IgD-negative memory B cell (primary cell): ENCODE measurements around the gene KAT2B. TPM values are rescaled to one million over a fixed set of nuclear protein-coding genes. Genes with fewer than 3 reads are reported as not detected.
A peak's percentile ranks its signal among the peaks of the same experiment; 100 is the strongest.
"Not testable (repeated sequence)": the region's sequence is repeated elsewhere in the genome, so short reads cannot be mapped to it uniquely, and the experiment has no call there.

Experiments used
- H3K27ac Mint-ChIP-seq, 3 donors: one replicate each; pipeline ENCODE4 v1.8.0; 2020 to 2022; ENCODE audit warnings: mild to moderate bottlenecking in 3 of 3, mixed read lengths in 3 of 3, moderate library complexity in 1 of 3
- H3K27me3 Mint-ChIP-seq: one replicate; pipeline ENCODE4 v1.8.0; 2021; ENCODE audit warnings: mixed read lengths
- H3K36me3 Mint-ChIP-seq: one replicate; pipeline ENCODE4 v1.8.0; 2020; ENCODE audit warnings: mild to moderate bottlenecking, mixed read lengths
- H3K4me1 Mint-ChIP-seq, 3 donors: one replicate each; pipeline ENCODE4 v1.8.0; 2020 to 2022; ENCODE audit warnings: mixed read lengths in 3 of 3, mild to moderate bottlenecking in 1 of 3
- H3K4me3 Mint-ChIP-seq, 4 donors: one replicate each; pipeline ENCODE4 v1.8.0; 2020 to 2022; ENCODE audit warnings: mild to moderate bottlenecking in 4 of 4, mixed read lengths in 4 of 4, moderate library complexity in 3 of 4
- H3K9me3 Mint-ChIP-seq, 3 donors: one replicate each; pipeline ENCODE4 v1.8.0; 2020 to 2021; ENCODE audit warnings: mixed read lengths in 3 of 3, mild to moderate bottlenecking in 1 of 3
- polyA plus RNA-seq: library from polyadenylated mRNA; unstranded; fragments of 300-500 nt; fragmentation: Illumina TruSeq; gene quantifications from one replicate; pipeline ENCODE4 v1.2.3, GENCODE V29; 2021

Gene KAT2B
- polyA plus RNA-seq, 1 donor from 2014 or later = 4.8 TPM

DNA sequence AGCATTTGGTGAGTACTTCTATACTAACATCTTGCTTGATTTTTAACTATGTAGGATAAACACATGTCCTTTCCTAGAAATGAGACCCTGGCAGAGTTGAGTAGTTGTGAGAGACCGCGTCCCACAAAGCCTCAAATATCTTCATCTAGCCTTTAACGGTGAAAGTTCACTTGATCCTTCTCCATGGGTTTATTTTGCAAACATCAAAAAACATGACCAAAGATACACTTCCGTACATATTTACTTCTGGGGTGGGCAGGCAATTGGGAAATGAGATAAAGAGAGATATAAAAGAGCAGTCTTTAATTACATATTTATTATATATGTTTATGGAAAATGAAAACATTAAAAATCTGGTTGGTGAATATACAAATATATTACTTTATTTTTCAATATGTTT is 5.2 kb upstream of the KAT2B start:
- Mint-ChIP-seq H3K4me1 (peaks cover 7 to 9% (median 8%) of the 10 kb centered on the region in 3 donors), H3K9me3 (no peaks in the 10 kb centered on the region), H3K27ac (peak overlapping the region in 1 of 3 donors; percentile 8), H3K36me3 (no peaks in the 10 kb centered on the region), H3K27me3 (no peaks in the 10 kb centered on the region), H3K4me3 (peak overlapping the region in 2 of 4 donors; percentile 1 to 13)

DNA sequence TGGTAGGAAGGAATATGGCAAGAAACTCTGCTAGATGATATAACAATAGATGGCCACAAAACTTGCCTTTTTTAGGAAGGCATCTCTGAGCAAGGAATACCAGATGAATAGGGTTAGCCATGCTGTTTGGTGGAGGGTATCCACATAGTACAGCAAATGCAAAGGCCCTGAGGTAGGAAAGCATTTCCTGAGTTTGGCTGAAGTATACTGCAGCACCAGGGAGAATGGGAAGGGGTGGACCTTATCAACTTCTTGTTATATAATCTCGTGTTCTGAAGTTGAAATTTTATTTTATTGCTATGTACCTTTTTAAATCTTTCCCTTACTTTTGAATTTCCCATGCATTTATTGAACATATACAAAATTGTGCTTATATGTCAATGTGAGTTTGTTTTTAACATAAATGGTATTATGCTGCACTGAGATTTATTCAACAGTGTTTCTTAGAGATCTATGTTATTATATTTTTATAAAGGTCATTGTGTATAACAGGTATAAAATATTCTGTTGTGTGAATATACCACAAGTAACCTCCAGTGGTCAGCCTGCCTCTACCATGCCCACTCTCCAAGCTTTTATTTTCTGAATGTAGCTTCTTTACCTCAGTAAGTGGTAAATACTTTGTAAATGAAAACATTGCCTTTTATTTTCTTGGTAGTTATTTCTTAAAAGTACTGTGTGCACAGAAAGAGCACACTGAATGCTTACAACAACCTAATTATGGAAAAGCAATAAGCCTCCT is 2.8 kb upstream of the KAT2B start:
- H3K27ac Mint-ChIP-seq = no peak overlapping the region
- peak overlapping the region in 1 of 4 donors; percentile 90 for H3K4me3 Mint-ChIP-seq
- H3K4me1 Mint-ChIP-seq = peaks cover 15 to 24% (median 18%) of the 10 kb centered on the region in 3 donors
- H3K9me3 Mint-ChIP-seq = no peaks in the 10 kb centered on the region
- no peaks in the 10 kb centered on the region for H3K36me3 Mint-ChIP-seq
- H3K27me3 Mint-ChIP-seq = no peaks in the 10 kb centered on the region

DNA sequence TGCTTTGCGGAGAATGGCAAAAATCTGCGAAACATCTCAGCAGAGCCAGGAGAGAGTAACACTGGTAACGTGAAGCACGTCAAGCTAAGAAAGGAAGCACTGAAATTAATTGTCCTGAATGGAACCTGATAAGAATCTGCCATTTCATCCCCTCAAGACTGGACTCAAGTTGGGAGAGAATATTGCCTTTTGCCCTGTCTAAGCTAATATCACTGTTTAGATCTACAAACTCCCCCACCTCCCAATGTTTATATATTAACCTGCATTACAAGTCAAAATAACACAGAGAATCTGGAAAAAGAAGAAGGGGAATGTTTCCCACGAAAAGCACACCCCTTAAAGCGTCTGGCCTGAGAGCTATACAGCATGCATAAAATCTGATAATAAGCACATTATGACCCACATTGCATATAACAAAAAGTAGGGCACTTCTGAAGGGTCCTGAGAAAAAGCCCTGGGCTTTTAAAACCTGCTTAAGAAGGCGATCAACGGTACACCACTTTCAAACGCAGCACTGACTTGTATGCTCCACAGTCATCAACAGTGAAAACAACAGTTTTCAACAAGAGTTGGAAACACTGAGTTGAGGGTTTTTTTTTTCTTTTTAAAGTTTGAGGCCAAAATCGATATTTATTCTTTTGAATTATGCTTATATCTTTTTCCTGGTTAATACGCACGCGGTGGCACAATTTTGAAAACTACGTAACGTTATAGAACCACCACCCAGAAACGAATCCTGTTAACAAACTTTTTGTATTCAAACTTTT is 1.4 kb upstream of the KAT2B start:
- no peaks in the 10 kb centered on the region for H3K9me3 Mint-ChIP-seq

DNA sequence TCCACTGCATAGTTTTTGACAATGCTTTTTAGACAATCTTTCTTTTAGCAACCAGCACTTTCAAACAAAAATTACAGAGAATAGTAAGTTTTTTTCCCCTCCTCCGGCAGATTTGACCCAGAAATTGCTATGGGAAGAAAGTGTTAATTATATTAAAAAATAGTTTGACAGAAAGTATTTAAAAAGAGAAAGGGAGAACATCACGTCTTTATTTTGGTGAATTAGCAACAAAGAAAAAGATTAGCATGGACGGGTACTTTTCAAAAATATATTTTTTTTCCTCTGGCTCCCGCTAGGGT is 831 bp upstream of the KAT2B start:
- H3K4me3 Mint-ChIP-seq = peak overlapping the region; percentile 85 to 97 (median 90)
- no peaks in the 10 kb centered on the region for H3K27me3 Mint-ChIP-seq
- H3K9me3 Mint-ChIP-seq = no peaks in the 10 kb centered on the region
- no peaks in the 10 kb centered on the region for H3K36me3 Mint-ChIP-seq
- peaks cover 28 to 35% (median 30%) of the 10 kb centered on the region in 3 donors for H3K4me1 Mint-ChIP-seq
- H3K27ac Mint-ChIP-seq = peak overlapping the region; percentile 76 to 98 (median 88)

More for the DNA sequence above, 1.4 kb upstream of the KAT2B start:
- Mint-ChIP-seq H3K36me3 (no peaks in the 10 kb centered on the region), H3K27me3 (no peaks in the 10 kb centered on the region), H3K4me3 (peak overlapping the region; percentile 85 to 97 (median 90)), H3K4me1 (peaks cover 24 to 33% (median 28%) of the 10 kb centered on the region in 3 donors), H3K27ac (peak overlapping the region; percentile 76 to 98 (median 88))

DNA sequence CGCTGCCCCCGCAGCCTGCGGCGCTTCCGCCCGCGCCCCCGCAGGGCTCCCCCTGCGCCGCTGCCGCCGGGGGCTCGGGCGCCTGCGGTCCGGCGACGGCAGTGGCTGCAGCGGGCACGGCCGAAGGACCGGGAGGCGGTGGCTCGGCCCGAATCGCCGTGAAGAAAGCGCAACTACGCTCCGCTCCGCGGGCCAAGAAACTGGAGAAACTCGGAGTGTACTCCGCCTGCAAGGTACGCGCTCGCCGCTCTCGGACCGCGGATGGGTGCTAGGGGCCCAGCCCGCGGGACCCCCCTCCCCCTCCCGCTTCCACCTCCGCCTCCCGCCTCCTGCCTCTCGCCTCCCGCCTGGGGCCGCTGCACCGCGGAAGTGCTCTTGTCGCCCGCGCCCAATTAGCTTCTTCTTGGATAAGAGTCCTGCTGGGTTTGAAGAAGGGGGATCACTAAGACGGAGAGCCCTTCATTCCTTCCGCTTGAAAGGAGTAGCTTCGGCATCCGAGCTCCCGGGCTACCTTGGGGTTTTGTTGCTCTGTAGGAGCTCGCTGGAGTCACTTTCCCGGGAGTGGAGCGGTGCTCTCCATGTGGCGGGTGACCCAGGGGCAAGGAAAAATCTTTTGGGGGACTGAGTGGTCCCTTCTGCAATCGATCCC is 426 bp downstream of the KAT2B start:
- H3K4me3 Mint-ChIP-seq = peak overlapping the region; percentile 96 to 100 (median 98)
- H3K4me1 Mint-ChIP-seq = peaks cover 31 to 35% (median 32%) of the 10 kb centered on the region in 3 donors

DNA sequence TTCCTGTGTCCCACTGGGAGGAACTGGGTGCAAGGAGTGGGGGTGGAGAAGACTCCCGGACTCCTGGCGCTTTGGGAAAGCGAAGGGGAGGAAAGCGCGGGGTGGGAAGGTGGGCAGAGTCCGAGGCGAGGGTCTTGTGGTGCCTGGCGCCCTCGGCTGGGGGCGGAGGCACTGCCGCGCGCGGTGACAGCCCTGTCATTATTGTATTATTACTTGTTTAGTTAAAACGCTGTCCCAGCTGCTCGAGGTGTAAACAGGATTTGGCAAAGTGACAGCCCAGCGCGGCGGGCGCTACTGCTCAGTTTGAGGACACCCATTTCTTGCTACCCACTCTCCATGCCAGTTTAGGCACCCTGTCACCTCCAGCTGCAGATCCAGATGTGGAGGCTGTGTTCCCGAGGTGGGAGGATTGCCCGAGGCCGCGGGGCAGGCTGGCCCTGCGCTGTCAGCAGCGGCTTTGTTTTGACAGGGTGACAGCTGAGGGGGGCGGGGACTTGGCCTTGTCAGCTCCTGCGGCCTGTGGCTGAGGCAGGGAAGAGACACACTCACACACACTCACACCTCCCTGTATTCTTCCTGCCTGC is 1.0 kb downstream of the KAT2B start:
- peak overlapping the region; percentile 95 to 99 (median 98) for H3K27ac Mint-ChIP-seq
- H3K4me3 Mint-ChIP-seq = peak overlapping the region; percentile 96 to 100 (median 98)
- H3K9me3 Mint-ChIP-seq = no peaks in the 10 kb centered on the region
- H3K36me3 Mint-ChIP-seq = no peaks in the 10 kb centered on the region
- no peaks in the 10 kb centered on the region for H3K27me3 Mint-ChIP-seq
- H3K4me1 Mint-ChIP-seq = peaks cover 32 to 35% (median 32%) of the 10 kb centered on the region in 3 donors

More for the DNA sequence above, 426 bp downstream of the KAT2B start:
- no peaks in the 10 kb centered on the region for H3K9me3 Mint-ChIP-seq
- peak overlapping the region; percentile 95 to 99 (median 98) for H3K27ac Mint-ChIP-seq
- no peaks in the 10 kb centered on the region for H3K36me3 Mint-ChIP-seq
- H3K27me3 Mint-ChIP-seq = no peaks in the 10 kb centered on the region

DNA sequence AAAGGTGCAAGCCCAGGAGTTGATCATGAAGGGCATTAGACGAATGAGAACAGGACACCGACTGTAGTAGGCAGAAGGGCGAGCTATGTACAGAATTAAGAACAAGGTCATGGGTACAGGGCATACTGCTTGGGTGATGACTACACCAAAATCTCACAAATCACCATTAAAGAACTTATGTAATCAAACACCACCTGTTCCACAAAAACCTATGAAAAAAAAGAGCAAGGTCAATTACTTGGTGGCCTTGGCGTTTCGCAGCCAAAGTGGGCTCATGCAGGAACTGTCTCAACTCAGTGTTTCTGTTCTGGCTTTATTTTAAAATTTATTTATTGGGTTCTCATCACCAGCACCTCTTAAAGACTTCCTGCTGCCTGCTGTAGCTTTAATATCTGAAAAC is 2.1 kb downstream of the KAT2B start:
- H3K4me3 Mint-ChIP-seq = peak overlapping the region in 3 of 4 donors; percentile 96 to 100 (median 99)
- no peaks in the 10 kb centered on the region for H3K9me3 Mint-ChIP-seq
- no peaks in the 10 kb centered on the region for H3K36me3 Mint-ChIP-seq
- H3K4me1 Mint-ChIP-seq = peaks cover 35 to 40% (median 38%) of the 10 kb centered on the region in 3 donors
- no peaks in the 10 kb centered on the region for H3K27me3 Mint-ChIP-seq
- peak overlapping the region; percentile 80 to 98 (median 95) for H3K27ac Mint-ChIP-seq

DNA sequence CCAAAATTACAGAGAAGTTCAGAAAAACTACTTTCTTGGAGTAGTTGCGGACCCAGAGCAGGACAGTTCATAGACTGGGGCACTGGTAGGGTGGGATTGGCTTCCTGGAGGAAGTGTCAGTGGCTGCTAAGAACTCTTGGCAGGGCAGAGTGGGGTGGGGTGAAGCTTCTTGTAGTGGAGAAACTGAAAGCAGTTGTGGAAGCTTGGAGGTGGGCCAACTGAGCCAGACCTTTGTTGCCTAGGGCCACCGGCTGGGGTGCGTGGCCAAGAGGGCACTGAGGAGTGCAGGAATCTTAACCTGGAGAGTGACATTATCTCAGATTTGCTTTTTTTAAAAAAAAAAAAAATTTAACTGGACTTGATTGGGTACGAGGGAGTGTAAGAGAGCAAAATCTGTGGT is 3.1 kb downstream of the KAT2B start:
- H3K4me3 Mint-ChIP-seq = peak overlapping the region; percentile 81 to 96 (median 92)
- H3K4me1 Mint-ChIP-seq = peaks cover 42 to 45% (median 43%) of the 10 kb centered on the region in 3 donors
- no peaks in the 10 kb centered on the region for H3K9me3 Mint-ChIP-seq

DNA sequence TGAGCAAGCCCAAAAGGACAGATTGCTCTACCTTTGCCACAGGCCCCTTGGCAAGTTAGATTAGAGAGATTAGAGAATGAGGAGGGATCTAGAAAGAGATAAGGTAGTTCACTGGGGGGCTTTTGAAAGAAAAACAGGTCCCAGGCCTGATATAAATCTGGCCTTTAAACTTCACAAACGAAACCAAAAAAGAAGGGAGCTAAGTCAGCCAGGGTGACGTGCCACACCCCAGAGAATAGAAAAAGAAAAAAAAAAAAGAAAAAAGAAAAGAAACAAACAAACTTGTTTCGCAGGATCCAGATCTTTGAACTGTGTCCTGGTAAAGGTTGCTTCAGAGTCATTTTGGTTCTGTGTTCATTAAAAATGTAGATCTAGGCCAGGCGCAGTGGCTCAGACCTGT is 3.6 kb downstream of the KAT2B start:
- no peaks in the 10 kb centered on the region for H3K36me3 Mint-ChIP-seq
- H3K27ac Mint-ChIP-seq = peak overlapping the region; percentile 95 to 98 (median 97)
- H3K4me3 Mint-ChIP-seq = peak overlapping the region; percentile 81 to 96 (median 92)
- H3K9me3 Mint-ChIP-seq = no peaks in the 10 kb centered on the region
- H3K27me3 Mint-ChIP-seq = no peaks in the 10 kb centered on the region
- peaks cover 43% of the 10 kb centered on the region in 3 donors for H3K4me1 Mint-ChIP-seq

More for the DNA sequence above, 3.1 kb downstream of the KAT2B start:
- H3K27me3 Mint-ChIP-seq = no peaks in the 10 kb centered on the region
- no peaks in the 10 kb centered on the region for H3K36me3 Mint-ChIP-seq
- H3K27ac Mint-ChIP-seq = peak overlapping the region; percentile 95 to 98 (median 97)

DNA sequence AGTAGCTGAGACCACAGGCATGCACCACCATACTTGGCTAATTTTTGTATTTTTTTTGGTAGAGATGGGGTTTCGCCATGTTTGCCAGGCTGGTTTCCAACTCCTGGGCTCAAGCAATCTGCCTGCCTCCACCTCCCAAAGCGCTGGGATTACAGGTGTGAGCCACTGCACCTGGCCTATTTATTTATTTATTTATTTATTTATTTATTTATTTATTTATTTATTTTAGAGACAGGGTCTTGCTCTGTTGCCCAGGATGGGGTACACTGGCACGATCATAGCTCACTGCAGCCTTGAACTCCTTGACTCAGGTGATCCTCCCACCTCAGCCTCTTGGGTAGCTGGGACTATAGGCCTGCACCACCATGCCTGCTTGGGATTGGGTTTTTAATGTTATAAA is 4.9 kb downstream of the KAT2B start:
- H3K9me3 Mint-ChIP-seq, H3K36me3 Mint-ChIP-seq, H3K27me3 Mint-ChIP-seq, H3K27ac Mint-ChIP-seq: not testable (repeated sequence)
- Mint-ChIP-seq H3K4me3 (peak overlapping the region in 2 of 4 donors; percentile 28 to 61), H3K4me1 (peaks cover 51 to 53% (median 51%) of the 10 kb centered on the region in 3 donors)

DNA sequence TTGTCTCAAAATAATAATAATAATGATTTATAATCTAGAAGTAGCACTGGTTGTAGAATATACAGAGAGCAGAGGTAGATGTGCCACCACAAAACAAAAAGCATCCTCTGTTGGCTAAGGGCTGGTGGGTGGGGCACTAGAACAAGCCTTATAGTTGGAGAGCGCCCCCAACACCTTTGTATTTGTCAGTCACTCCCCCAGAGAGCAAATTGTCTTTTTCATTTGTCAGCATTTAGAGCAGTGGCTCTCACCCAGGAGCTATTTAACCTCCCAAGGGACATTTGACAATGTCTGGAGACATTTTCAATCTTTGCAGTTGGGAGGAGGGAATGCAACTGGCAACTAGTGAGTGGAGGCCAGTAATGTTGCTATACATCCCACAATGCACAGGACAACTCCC is 6.3 kb downstream of the KAT2B start:
- Mint-ChIP-seq H3K9me3 (no peaks in the 10 kb centered on the region), H3K4me3 (no peak overlapping the region), H3K4me1 (peaks cover 50 to 56% (median 56%) of the 10 kb centered on the region in 3 donors)

DNA sequence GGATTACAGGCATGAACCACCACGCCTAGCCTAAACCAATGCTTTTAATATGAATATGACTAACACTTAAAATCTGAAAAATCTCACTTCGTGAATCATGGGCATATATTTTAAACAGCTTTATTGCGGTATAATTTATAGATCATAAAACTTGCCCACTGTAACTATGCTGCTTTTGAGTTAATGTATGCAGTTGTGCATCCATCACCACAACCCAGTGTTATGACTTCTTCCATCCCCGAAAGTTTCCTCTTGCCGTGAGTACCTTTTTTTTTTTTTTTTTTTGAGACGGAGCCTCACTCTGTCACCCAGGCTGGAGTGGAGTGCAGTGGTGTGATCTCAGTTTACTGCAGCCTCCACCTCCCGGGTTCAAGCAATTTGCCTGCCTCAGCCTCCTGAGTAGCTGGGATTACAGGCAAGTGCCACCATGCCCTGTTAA is 7.1 kb downstream of the KAT2B start:
- H3K27ac Mint-ChIP-seq = peak overlapping the region; percentile 4 to 98 (median 91)
- H3K4me3 Mint-ChIP-seq = peak overlapping the region in 2 of 4 donors; percentile 83 to 95
- H3K36me3 Mint-ChIP-seq = peaks cover 3% of the 10 kb centered on the region
- no peaks in the 10 kb centered on the region for H3K27me3 Mint-ChIP-seq
- H3K9me3 Mint-ChIP-seq = no peaks in the 10 kb centered on the region
- H3K4me1 Mint-ChIP-seq = peaks cover 50 to 53% (median 52%) of the 10 kb centered on the region in 3 donors

More for the DNA sequence above, 6.3 kb downstream of the KAT2B start:
- H3K27me3 Mint-ChIP-seq = no peaks in the 10 kb centered on the region
- no peaks in the 10 kb centered on the region for H3K36me3 Mint-ChIP-seq
- no peak overlapping the region for H3K27ac Mint-ChIP-seq

DNA sequence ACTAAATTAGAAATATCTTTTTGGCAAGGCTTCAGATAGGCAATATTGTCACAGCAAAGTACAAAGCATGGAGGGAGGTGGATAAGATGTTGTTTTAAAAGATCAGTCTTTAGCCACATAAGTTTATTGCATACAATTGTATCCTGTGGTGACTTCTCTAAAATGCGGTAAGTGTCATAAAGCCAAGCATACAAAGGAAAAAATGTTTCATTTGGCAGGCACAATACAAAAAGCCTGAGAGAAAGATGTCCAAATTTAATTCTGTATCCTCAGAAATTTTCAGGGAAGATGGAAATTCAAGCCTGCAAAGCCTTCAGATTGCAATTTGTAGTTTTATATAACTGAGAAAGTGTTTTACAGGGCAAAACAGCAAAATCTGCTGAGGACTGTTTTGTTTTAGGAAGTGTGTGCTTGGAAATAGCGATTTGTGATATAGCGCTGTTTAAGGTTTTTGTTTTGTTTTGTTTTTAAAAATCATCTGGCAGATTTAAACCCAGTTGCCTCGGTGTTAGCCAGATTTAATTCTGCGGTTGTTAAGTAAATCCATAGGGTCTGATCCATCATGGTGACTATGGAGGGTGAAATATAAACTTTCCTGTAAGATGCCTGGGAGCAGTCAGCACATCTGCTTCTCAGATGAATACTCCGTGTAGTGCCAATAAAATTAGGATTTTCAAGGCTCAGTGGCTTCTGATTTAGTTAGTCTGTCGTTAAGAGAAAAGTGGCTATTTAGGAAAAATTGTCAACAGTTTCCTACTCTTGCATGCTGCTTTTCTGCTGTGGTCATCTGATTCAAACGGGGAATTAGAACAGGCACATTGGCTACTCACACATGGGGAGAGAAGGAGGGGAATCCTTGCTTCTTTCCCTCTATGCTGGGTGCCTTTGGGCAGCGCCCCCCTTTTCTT is 8.0 kb downstream of the KAT2B start:
- Mint-ChIP-seq H3K4me3 (peak overlapping the region; percentile 82 to 96 (median 89)), H3K27ac (peak overlapping the region; percentile 91 to 98 (median 95)), H3K36me3 (peaks cover 3% of the 10 kb centered on the region), H3K4me1 (peaks cover 47 to 50% (median 49%) of the 10 kb centered on the region in 3 donors), H3K9me3 (no peaks in the 10 kb centered on the region), H3K27me3 (no peaks in the 10 kb centered on the region)
